ENCODE results near the gene PIGO. TPM values are rescaled to one million over a fixed set of nuclear protein-coding genes. Genes with fewer than 3 reads are reported as not detected.

Gene PIGO
- total and polyA plus RNA-seq, 8 donors: 22.9 to 30.7 (median 25.2) TPM

DNA sequence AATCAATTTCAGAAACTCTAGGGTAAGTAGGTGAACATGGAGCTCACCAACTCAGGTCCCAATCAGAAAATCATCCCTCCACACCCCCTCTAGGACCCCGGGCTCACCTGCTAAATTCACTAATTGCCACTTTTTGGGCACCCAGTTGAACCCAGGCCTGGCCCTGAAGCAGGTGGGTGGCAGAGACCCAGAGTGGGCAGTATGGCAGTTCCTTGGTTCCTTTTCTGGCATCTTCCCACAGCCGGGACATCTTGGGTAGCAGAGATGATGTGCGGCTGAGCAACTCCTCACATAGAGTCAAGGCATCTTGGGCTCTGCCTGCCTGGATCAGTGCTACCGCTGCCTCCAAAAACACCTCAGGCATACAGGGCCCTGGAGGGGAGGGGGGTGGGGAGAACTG lies 21.0 kb downstream of the PIGO start:
- no peaks in the 10 kb centered on the region for H3K27me3 ChIP-seq
- TF ChIP-seq, protein P1, sequence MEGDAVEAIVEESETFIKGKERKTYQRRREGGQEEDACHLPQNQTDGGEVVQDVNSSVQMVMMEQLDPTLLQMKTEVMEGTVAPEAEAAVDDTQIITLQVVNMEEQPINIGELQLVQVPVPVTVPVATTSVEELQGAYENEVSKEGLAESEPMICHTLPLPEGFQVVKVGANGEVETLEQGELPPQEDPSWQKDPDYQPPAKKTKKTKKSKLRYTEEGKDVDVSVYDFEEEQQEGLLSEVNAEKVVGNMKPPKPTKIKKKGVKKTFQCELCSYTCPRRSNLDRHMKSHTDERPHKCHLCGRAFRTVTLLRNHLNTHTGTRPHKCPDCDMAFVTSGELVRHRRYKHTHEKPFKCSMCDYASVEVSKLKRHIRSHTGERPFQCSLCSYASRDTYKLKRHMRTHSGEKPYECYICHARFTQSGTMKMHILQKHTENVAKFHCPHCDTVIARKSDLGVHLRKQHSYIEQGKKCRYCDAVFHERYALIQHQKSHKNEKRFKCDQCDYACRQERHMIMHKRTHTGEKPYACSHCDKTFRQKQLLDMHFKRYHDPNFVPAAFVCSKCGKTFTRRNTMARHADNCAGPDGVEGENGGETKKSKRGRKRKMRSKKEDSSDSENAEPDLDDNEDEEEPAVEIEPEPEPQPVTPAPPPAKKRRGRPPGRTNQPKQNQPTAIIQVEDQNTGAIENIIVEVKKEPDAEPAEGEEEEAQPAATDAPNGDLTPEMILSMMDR (IDR thresholded peaks at IDR 0.05): no peak
- H3K9me3 ChIP-seq: no peaks in the 10 kb centered on the region
- H3K4me1 ChIP-seq: peaks cover 6 to 33% of the 10 kb centered on the region in 2 donors
- no peak overlapping the region for H3K27ac ChIP-seq
- H3K4me3 ChIP-seq: no peak overlapping the region
- ATAC-seq (no peak), DNase-seq (no peak)
- intact Hi-C loops (cut with DNase I): no loop called here
- H3K36me3 ChIP-seq: peaks cover 0 to 19% of the 10 kb centered on the region in 2 donors

DNA sequence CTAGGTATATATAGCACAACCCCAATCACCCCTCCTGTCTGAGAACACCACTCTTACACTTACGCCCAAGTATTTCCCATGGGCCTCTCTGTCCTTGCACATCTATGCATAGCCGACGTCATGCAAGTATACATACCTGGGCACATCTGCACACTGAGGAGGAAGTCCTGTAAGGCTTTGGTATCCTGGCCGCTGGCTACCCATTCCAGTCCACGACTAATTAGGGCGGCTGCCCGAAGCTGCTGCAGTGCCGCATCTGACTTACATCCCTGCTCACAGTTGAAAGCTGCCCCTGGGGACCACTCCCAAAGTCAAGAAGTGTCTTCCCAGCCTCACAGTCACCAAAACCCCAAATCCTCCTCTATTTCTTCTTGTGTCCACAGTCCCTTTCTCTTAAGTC lies 21.6 kb downstream of the PIGO start:
- Histone ChIP-seq H3K4me1 (peaks cover 11 to 39% of the 10 kb centered on the region in 2 donors), H3K4me3 (no peak overlapping the region), H3K27me3 (no peaks in the 10 kb centered on the region), H3K36me3 (peaks cover 0 to 23% of the 10 kb centered on the region in 2 donors), H3K27ac (no peak overlapping the region), H3K9me3 (no peaks in the 10 kb centered on the region)
- ATAC-seq (no peak), DNase-seq (no peak)
- intact Hi-C loops (cut with DNase I): no loop called here
- TF ChIP-seq, protein P1 (IDR thresholded peaks at IDR 0.05): no peak

DNA sequence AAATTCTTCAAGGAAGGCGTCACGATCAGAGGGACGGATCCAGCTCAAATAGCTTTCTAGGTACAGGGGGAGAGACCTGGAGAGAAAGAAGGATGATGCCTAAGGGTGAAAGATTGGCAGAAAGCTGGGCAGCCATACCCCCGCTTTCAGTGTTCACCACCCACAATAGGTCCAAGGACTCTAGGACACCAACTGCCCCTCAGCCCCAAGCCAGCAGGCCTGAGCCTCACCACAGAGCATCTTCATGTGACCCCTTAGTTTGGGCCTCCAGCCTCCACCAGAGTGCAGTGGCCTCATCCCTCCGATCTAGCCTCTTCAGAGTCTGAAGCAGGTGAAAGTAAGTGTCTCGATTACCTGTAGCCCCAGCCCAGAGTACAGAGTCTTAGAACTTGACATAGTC lies 22.2 kb downstream of the PIGO start:
- ATAC-seq: no peak
- TF ChIP-seq, protein P1 (IDR thresholded peaks at IDR 0.05): no peak

DNA sequence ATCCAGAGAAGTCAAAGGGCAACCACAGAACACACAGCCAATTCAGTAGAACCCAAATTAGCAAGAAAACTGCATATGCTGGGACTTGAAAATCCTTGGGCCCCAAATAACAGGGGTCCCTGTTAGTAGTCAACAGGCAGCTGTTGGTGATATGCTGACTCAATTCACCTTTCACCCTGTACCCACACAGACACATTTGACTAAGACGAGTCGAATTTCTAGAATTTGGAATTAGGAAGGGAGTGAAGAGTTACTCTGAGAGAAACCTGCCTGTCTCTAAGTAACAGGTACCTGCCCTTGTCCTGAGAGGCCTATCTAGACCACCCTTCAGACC lies 23.1 kb downstream of the PIGO start:
- Histone ChIP-seq H3K4me3 (peak overlapping the region in 1 of 2 donors; percentile 98), H3K9me3 (no peaks in the 10 kb centered on the region), H3K27ac (peak overlapping the region; percentile 49 to 100), H3K4me1 (peaks cover 15 to 43% of the 10 kb centered on the region in 2 donors), H3K36me3 (peaks cover 0 to 30% of the 10 kb centered on the region in 2 donors), H3K27me3 (no peaks in the 10 kb centered on the region)
- DNase-seq (no peak), ATAC-seq (no peak)
- TF ChIP-seq, protein P1 (IDR thresholded peaks at IDR 0.05): no peak
- intact Hi-C loops (cut with DNase I): no loop called here

More for the DNA sequence above, 22.2 kb downstream of the PIGO start:
- Histone ChIP-seq H3K4me1 (peaks cover 15 to 43% of the 10 kb centered on the region in 2 donors), H3K4me3 (no peak overlapping the region), H3K36me3 (peaks cover 0 to 23% of the 10 kb centered on the region in 2 donors), H3K9me3 (no peaks in the 10 kb centered on the region), H3K27ac (no peak overlapping the region), H3K27me3 (no peaks in the 10 kb centered on the region)
- DNase-seq: no peak
- intact Hi-C loops (cut with DNase I): no loop called here

DNA sequence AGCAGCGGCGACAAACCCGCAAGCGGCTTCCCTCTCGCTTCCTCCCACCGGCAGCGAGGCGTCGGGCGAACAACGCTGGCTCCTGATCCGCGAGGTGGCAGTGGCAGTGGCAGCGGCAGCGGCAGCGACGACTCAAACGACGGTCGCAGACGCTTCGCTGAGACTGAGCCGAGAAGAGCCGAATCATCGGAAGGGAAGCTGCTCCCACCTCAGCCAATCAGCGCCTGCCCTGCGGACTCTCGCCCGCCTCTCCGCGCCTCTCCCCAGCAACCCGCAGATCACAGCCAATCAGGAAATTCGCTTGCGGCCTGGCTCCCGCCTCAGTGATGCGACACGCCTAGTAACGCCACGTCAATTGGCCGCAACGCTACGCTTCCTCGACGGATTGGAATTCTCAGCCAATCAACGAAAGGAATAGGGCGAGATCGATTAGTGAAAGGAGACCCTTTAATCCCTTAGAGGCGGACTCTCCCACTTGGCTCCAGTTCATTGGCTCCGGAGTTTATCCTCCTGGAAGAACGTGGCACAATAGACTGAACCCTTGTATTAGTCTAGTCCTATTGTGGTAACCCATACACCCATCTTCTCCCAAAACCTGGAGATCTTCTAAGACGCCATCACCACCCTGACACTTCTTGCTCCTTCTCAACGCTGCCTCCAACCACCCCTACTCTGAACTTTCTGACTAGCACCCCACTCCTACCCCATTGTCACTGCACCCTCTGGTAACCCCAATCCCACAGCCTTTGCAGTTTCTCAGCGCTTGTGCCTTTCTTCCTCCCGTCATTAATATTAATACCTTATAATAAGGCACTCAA lies 23.7 kb downstream of the PIGO start, which contains the start of gene VCP:
VCP (minus strand) TSS at position 165 of the 818 bp plus-strand sequence. CDS start 272 bp downstream, outside the sequence.
- Histone ChIP-seq H3K27ac (peak within 1 kb of the TSS; percentile 100), H3K4me1 (peaks cover 15 to 44% of the 10 kb centered on the region in 2 donors), H3K4me3 (peak within 1 kb of the TSS; percentile 98), H3K9me3 (no peaks in the 10 kb centered on the region), H3K36me3 (peaks cover 0 to 36% of the 10 kb centered on the region in 2 donors), H3K27me3 (no peaks in the 10 kb centered on the region)
- ATAC-seq (peak; percentile 93), DNase-seq (peak; percentile 97 to 99 (median 98))
- intact Hi-C loops (cut with DNase I): no loop called here
- TF ChIP-seq, protein P1 (IDR thresholded peaks at IDR 0.05): no peak
